AG10803 (cell line): ENCODE data around the gene LYL1.

Experiments
- DNase-seq: peaks from one replicate; pipeline ENCODE4 v3.0.0; 2010; ENCODE audit warnings: low read depth
- H3K4me3 ChIP-seq: 2 replicates; pipeline ENCODE4 v1.5.1; 2011; ENCODE audit warnings: mild to moderate bottlenecking, low read length, control low read depth
- TF ChIP-seq, protein P1 (sequence below): conservative IDR thresholded peaks from 2 replicates; pipeline ENCODE4 v1.5.1; 2011; ENCODE audit warnings: mild to moderate bottlenecking, low read length, control low read depth, inconsistent platforms

LYL1 gene

DNA sequence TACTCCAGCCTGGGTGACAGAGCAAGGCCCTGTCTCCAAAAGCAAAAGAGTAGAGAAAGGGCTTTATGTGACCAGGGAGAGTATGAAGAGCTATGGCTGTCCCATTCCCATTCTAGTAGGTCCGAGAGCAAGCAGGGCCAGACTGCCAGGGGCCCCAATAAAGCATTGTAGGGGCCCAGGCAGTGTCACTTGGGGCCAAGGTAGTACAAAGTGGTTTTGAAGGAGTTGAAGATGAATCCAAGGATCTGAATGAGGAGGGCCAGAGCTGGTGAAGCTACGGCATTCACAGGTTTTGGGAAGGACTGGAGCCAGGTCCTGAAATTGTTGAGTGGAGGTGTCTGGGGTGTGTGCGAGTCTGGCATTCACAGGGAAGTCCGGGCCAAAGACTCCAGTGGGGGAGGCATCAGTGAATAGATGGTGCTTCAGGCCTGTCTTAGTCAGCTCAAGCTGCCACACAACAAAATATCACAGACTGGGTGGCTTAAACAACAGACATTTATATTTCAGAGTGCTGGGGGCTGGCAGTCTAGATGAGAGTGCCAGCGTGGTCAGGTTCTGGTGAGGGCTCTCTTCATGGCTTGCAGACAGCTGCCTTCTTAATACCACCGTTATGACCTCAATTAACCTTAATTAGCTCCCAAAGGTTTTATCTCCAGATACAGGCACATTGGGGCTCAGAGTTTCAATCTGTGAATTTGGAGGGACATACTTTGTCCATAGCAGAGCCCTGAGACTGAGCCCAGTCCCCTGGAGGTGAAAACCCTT is 25.3 kb upstream of the LYL1 start:
- H3K4me3 ChIP-seq, result no peak overlapping the region
- TF ChIP-seq, protein P1, sequence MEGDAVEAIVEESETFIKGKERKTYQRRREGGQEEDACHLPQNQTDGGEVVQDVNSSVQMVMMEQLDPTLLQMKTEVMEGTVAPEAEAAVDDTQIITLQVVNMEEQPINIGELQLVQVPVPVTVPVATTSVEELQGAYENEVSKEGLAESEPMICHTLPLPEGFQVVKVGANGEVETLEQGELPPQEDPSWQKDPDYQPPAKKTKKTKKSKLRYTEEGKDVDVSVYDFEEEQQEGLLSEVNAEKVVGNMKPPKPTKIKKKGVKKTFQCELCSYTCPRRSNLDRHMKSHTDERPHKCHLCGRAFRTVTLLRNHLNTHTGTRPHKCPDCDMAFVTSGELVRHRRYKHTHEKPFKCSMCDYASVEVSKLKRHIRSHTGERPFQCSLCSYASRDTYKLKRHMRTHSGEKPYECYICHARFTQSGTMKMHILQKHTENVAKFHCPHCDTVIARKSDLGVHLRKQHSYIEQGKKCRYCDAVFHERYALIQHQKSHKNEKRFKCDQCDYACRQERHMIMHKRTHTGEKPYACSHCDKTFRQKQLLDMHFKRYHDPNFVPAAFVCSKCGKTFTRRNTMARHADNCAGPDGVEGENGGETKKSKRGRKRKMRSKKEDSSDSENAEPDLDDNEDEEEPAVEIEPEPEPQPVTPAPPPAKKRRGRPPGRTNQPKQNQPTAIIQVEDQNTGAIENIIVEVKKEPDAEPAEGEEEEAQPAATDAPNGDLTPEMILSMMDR, result no peak
- DNase-seq, result no peak

DNA sequence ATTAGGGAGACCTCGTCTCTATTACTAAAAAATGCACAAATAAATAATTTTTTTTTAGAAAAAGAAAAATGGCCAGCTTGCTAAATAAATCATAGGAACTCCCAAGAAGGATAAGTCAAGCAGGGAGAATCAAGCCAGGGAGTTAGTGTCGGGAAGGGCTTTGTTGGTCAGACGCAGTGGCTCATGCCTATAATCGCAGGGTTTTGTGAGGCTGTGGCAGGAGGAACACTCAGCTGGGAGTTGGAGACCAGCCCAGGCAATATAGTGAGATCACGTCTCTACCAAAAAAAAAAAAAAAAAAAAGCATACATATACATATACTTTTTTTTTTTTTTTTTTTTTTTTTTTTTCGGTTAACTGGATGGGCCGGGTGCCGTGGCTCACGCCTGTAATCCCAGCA is 24.4 kb upstream of the LYL1 start:
- TF ChIP-seq, protein P1, result no peak
- H3K4me3 ChIP-seq, result no peak overlapping the region
- DNase-seq, result no peak

DNA sequence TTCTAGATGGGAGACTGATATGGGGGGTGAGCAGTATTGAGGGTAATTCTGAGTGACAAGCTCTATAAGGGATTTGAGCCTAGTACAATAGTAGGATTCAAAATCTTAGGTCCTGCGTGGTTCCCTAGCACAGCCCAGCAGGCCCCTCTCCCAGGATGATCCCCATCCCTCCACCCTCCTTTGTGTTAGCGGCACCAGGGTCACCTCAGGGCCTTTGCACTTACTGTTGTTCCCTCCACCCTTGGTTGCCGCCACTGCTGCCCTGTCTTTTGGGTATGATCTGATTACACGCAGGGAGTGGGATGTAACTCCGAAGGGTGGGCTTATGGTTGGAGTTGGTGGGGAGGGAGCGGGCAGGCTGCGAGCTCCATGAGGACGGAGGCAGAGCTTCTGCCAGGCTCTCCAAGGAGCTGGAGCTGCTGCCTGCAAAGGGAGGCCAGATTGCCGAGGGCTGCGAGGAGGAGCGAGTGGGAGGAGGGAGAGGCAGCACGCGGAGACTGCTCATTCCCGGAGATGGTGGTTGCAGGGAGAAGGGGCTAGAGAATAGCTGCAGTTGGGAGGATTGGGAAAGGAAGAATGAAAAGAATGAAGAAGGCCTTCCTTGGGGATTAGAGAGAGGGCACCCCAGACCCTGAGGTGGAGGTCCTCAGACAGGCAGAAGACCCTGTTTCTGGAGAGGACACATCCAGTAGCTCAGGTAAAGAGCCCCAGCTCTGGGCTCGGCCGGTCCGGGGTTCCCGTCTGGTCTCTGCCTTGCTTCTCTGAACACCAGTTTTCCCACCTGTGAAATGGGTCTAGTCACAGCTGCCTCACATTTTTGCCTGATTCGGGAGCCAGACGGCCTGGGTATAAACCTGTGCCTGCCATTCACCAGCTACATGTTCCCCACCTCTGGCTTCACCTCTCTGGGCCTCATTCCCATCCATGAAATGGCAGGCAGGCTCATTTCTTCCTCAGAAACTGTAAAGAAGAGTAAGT is 20.6 kb upstream of the LYL1 start:
- TF ChIP-seq, protein P1, result no peak
- DNase-seq, result no peak
- H3K4me3 ChIP-seq, result no peak overlapping the region

DNA sequence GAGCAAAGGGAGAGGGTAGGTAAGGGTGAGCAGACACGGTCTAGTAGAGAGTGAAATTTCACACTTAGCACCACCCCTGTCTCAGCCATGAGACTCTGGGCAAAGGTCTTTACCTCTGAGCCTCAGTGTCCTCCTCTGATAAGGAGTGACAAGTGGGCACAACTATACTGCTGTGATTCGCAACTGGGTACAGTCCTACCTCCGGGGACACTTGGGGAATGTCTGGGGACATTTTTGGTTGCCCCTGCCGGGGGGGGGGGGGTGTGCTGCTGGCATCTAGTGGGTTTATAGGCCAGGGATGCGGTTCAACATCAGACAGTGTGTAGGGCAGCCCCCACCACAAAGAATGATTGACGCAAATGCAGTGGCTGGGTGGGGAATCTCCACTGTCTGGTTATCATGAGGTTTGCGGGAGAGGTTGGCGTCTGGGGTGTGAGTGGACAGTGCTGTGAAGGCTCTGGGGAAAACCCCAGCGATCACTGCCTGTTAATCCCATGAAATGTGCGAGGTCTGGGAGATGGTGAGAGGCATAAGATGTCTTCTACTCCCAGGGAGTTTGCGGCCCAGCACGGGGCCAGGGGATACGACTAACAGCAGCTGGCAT is 19.7 kb upstream of the LYL1 start:
- no peak overlapping the region for H3K4me3 ChIP-seq
- TF ChIP-seq, protein P1, result no peak
- DNase-seq, result no peak

DNA sequence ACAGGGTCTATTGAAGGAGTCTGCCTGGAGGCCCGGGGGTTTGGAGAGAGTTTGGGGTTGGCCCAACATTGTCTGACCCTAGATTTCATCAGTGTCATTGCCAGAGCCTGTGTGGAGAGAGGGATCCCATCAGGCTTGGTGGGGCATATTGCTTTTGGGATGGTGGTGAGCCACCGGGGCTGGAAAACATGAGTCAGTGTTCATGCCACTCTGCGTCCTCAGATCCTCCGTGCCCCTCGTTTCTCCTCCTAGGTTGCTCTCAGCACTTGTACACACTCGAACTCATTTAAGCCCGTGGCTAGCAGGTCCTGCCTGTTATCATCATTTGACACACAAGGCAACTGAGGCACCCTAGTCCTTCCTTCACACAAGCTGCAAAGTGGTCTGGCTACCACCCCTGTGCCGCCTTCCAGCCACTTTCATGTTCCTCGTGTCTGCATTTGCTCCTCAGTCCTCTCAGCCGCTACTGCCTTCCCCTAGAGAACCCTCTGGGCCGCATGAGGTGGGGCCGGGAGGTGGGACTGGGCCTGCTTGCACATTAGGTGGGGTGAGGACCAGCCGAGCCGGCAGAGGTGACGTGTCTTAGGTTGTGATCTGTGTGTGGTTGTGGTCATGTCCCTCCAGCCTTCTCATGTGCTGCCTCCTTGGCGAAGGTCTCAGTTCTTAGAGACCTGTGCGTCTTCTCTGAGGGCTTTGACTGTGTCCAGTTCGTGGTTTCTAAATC is 19.1 kb upstream of the LYL1 start:
- H3K4me3 ChIP-seq, result no peak overlapping the region
- no peak for DNase-seq
- TF ChIP-seq, protein P1, result no peak

DNA sequence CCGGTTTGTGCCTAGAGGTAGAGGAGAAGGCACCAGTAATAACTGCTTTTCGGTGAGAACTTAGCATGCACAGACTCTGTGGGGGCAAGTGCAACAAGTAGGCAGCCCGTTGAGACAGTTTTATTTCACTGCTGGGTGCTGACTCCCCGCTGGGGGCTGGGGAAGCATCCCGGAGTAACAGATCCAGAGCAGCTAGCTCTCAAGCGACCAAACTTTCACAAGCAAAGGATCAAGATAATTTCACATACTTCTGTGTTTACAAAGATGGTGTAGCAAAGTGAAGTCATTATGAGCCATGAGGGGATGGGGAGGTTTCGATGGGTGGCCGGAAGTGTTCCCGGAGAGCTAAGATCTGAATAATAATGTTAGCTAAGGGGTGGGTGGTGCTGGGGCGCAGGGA is 18.2 kb upstream of the LYL1 start:
- peak; percentile 44 for DNase-seq
- peak overlapping the region; percentile 26 for H3K4me3 ChIP-seq
- TF ChIP-seq, protein P1, result no peak
